ENCODE measurements around the gene CDC27.
A peak's percentile ranks its signal among the peaks of the same experiment; 100 is the strongest.

Gene CDC27

DNA sequence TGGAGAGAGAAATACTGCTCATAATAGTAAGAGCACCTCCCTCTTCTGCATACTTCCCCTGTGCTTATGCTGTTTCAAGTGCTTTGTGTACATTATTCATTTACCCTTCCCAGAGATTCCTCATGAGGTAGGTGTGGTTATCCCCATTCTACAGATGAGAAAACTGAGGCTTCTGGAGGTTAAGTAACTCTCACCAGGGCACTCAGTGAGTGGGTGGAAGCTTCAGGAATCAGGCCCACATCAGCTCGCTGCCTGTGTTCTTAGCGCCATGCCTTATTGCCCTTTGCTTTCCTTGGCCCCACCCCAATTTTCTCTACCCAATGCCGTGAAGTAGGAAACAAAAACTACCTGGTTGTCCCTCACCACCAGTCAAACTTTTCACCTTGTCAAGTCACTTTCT, 46.4 kb upstream of the CDC27 start:
- no peak overlapping the region for H3K9ac ChIP-seq (ENCODE audit: low read length)
- no peak overlapping the region for H2BK5ac ChIP-seq (ENCODE audit: low read depth, low read length, poor library complexity, severe bottlenecking)
- H3K36me3 ChIP-seq (ENCODE audit: control insufficient read depth in 1 of 2, insufficient read depth in 2 of 2, low read depth in 1 of 2, low read length in 2 of 2): no peaks in the 10 kb centered on the region
- H3K27me3 ChIP-seq (ENCODE audit: control insufficient read depth in 1 of 2, insufficient read depth in 1 of 2, low read length in 2 of 2): no peaks in the 10 kb centered on the region
- no peak overlapping the region for H3K4ac ChIP-seq (ENCODE audit: low read depth in 1 of 2, low read length in 2 of 2)
- H3K4me1 ChIP-seq (ENCODE audit: control insufficient read depth, insufficient read depth, low read depth, low read length): peaks cover 30% of the 10 kb centered on the region
- no peak overlapping the region for H3K4me3 ChIP-seq (ENCODE audit: insufficient read depth in 1 of 2, low read depth in 1 of 2, low read length in 2 of 2)
- no peak overlapping the region for H4K91ac ChIP-seq (ENCODE audit: low read length)
- H3K23ac ChIP-seq (ENCODE audit: low read length in 2 of 2): no peak overlapping the region
- DNase-seq: no peak
- H3K79me1 ChIP-seq (replicated peaks; ENCODE audit: low read length, poor library complexity, severe bottlenecking): no peaks in the 10 kb centered on the region
- no peak overlapping the region for H3K18ac ChIP-seq (ENCODE audit: low read depth in 1 of 2, low read length in 2 of 2)
- whole genome bisulfite sequencing: 97% methylated on average over 3 of the region's 3 CpGs
- no peak overlapping the region for H2BK12ac ChIP-seq (ENCODE audit: low read length in 2 of 2)
- no peak overlapping the region for H3K14ac ChIP-seq (ENCODE audit: low read length in 2 of 2)
- H3K9me3 ChIP-seq (ENCODE audit: control insufficient read depth, low read length): peaks cover 6% of the 10 kb centered on the region
- H3K27ac ChIP-seq (ENCODE audit: low read length, poor library complexity, severe bottlenecking): no peak overlapping the region
- H4K8ac ChIP-seq (ENCODE audit: low read length): no peak overlapping the region
- H2BK15ac ChIP-seq (ENCODE audit: low read depth, poor library complexity, severe bottlenecking): no peak overlapping the region
- H2AFZ ChIP-seq (ENCODE audit: low read depth, low read length): no peak overlapping the region
- no peak overlapping the region for H2AK5ac ChIP-seq (ENCODE audit: low read length, severe bottlenecking)
- H2BK120ac ChIP-seq (ENCODE audit: low read depth, low read length): no peak overlapping the region
- no peak overlapping the region for H3K4me2 ChIP-seq (ENCODE audit: low read length, poor library complexity, severe bottlenecking)

DNA sequence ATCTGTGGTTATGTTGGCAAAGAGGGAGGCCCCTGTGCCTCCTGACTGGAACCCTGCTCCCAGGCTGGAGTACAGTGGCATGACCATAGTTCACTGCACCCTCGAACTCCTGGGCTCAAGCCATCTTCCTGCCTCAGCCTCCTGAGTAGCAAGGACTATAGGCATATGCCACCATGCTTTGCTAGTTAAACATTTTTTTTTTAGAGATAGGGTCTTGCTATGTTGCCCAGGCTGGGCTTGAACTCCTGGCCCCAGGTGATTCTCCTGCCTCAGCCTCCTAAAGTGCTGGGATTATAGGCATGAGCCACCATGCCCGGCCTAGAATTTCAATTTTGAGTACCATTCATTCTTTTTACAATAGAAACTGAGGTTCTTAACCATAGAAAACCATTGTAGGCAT, 43.4 kb upstream of the CDC27 start:
- Histone ChIP-seq H3K9me3 (ENCODE audit: control insufficient read depth, low read length) (peaks cover 6% of the 10 kb centered on the region), H3K4me2 (ENCODE audit: low read length, poor library complexity, severe bottlenecking) (no peak overlapping the region), H3K4me3 (ENCODE audit: insufficient read depth in 1 of 2, low read depth in 1 of 2, low read length in 2 of 2) (no peak overlapping the region), H3K4ac (ENCODE audit: low read depth in 1 of 2, low read length in 2 of 2) (no peak overlapping the region), H3K79me1 (replicated peaks; ENCODE audit: low read length, poor library complexity, severe bottlenecking) (no peaks in the 10 kb centered on the region), H3K18ac (ENCODE audit: low read depth in 1 of 2, low read length in 2 of 2) (peak overlapping the region; percentile 67 to 82), H2BK5ac (ENCODE audit: low read depth, low read length, poor library complexity, severe bottlenecking) (no peak overlapping the region), H3K27ac (ENCODE audit: low read length, poor library complexity, severe bottlenecking) (no peak overlapping the region), H2AFZ (ENCODE audit: low read depth, low read length) (no peak overlapping the region), H3K14ac (ENCODE audit: low read length in 2 of 2) (no peak overlapping the region), H2BK12ac (ENCODE audit: low read length in 2 of 2) (peak overlapping the region; percentile 52 to 85), H4K91ac (ENCODE audit: low read length) (peak overlapping the region; percentile 74), H4K8ac (ENCODE audit: low read length) (no peak overlapping the region), H2AK5ac (ENCODE audit: low read length, severe bottlenecking) (peak overlapping the region; percentile 61), H2BK15ac (ENCODE audit: low read depth, poor library complexity, severe bottlenecking) (no peak overlapping the region), H3K4me1 (ENCODE audit: control insufficient read depth, insufficient read depth, low read depth, low read length) (peaks cover 15% of the 10 kb centered on the region), H2BK120ac (ENCODE audit: low read depth, low read length) (peak overlapping the region; percentile 42), H3K27me3 (ENCODE audit: control insufficient read depth in 1 of 2, insufficient read depth in 1 of 2, low read length in 2 of 2) (no peaks in the 10 kb centered on the region), H3K36me3 (ENCODE audit: control insufficient read depth in 1 of 2, insufficient read depth in 2 of 2, low read depth in 1 of 2, low read length in 2 of 2) (no peaks in the 10 kb centered on the region), H3K23ac (ENCODE audit: low read length in 2 of 2) (no peak overlapping the region), H3K9ac (ENCODE audit: low read length) (no peak overlapping the region)
- WGBS: no CpG with 5 or more reads among the region's 2 CpGs
- no peak for DNase-seq

DNA sequence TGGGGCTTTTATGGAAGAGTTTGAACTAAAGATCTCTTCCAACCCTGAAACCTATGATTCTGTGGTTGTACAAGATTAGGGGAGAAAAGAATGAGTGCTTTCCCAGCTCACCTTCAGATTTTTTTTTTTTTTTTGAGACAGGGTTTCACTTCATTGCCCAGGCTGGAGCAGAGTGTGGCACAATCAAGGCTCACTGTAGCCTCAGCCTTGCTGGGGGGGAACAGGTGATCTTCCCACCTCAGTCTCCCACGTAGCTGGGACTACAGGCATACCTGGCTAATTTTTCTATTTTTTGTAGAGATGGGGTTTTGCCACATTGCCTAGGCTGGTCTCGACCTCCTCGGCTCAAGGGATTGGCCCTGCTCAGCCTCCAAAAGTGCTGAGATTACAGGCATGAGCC, 42.8 kb upstream of the CDC27 start:
- H2BK120ac ChIP-seq (ENCODE audit: low read depth, low read length): no peak overlapping the region
- no peak overlapping the region for H3K4me2 ChIP-seq (ENCODE audit: low read length, poor library complexity, severe bottlenecking)
- no peaks in the 10 kb centered on the region for H3K27me3 ChIP-seq (ENCODE audit: control insufficient read depth in 1 of 2, insufficient read depth in 1 of 2, low read length in 2 of 2)
- H3K9ac ChIP-seq (ENCODE audit: low read length): no peak overlapping the region
- no peaks in the 10 kb centered on the region for H3K79me1 ChIP-seq (replicated peaks; ENCODE audit: low read length, poor library complexity, severe bottlenecking)
- peak overlapping the region in 1 of 2 experiments; percentile 12 for H2BK12ac ChIP-seq (ENCODE audit: low read length in 2 of 2)
- peak overlapping the region in 1 of 2 experiments; percentile 1 for H3K18ac ChIP-seq (ENCODE audit: low read depth in 1 of 2, low read length in 2 of 2)
- no peaks in the 10 kb centered on the region for H3K9me3 ChIP-seq (ENCODE audit: control insufficient read depth, low read length)
- H3K4me1 ChIP-seq (ENCODE audit: control insufficient read depth, insufficient read depth, low read depth, low read length): peaks cover 10% of the 10 kb centered on the region
- DNase-seq: no peak
- H3K23ac ChIP-seq (ENCODE audit: low read length in 2 of 2): no peak overlapping the region
- no peak overlapping the region for H3K27ac ChIP-seq (ENCODE audit: low read length, poor library complexity, severe bottlenecking)
- no peak overlapping the region for H3K14ac ChIP-seq (ENCODE audit: low read length in 2 of 2)
- no peak overlapping the region for H2BK15ac ChIP-seq (ENCODE audit: low read depth, poor library complexity, severe bottlenecking)
- WGBS: 85% methylated on average over 3 of the region's 3 CpGs
- H4K91ac ChIP-seq (ENCODE audit: low read length): no peak overlapping the region
- H2BK5ac ChIP-seq (ENCODE audit: low read depth, low read length, poor library complexity, severe bottlenecking): no peak overlapping the region
- H3K36me3 ChIP-seq (ENCODE audit: control insufficient read depth in 1 of 2, insufficient read depth in 2 of 2, low read depth in 1 of 2, low read length in 2 of 2): no peaks in the 10 kb centered on the region
- H2AFZ ChIP-seq (ENCODE audit: low read depth, low read length): no peak overlapping the region
- no peak overlapping the region for H3K4ac ChIP-seq (ENCODE audit: low read depth in 1 of 2, low read length in 2 of 2)
- H2AK5ac ChIP-seq (ENCODE audit: low read length, severe bottlenecking): no peak overlapping the region
- no peak overlapping the region for H4K8ac ChIP-seq (ENCODE audit: low read length)
- H3K4me3 ChIP-seq (ENCODE audit: insufficient read depth in 1 of 2, low read depth in 1 of 2, low read length in 2 of 2): no peak overlapping the region

DNA sequence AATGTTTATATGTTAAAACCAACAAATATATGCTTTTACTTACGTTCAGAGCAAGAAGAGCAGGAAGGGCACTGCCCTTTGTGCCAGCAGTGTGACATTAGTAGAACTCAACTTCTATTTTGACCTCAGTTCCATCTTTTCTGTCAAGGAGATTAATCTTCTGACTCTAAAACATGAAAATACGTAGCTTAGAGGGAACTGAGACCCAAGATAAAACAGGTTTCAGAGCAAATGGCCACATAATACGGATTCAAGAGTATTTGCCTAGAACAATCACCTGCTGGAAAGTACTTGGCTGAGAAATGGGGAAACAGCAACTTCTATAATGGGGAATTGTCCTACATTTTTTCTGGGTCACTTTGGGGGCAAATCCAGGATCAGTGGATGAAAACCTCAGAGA, 42.2 kb upstream of the CDC27 start:
- H3K9me3 ChIP-seq (ENCODE audit: control insufficient read depth, low read length): no peaks in the 10 kb centered on the region
- DNase-seq: no peak
- no peak overlapping the region for H3K27ac ChIP-seq (ENCODE audit: low read length, poor library complexity, severe bottlenecking)
- H3K4me3 ChIP-seq (ENCODE audit: insufficient read depth in 1 of 2, low read depth in 1 of 2, low read length in 2 of 2): no peak overlapping the region
- H3K4ac ChIP-seq (ENCODE audit: low read depth in 1 of 2, low read length in 2 of 2): no peak overlapping the region
- no peak overlapping the region for H3K14ac ChIP-seq (ENCODE audit: low read length in 2 of 2)
- no peak overlapping the region for H3K4me2 ChIP-seq (ENCODE audit: low read length, poor library complexity, severe bottlenecking)
- H3K27me3 ChIP-seq (ENCODE audit: control insufficient read depth in 1 of 2, insufficient read depth in 1 of 2, low read length in 2 of 2): no peaks in the 10 kb centered on the region
- peaks cover 6% of the 10 kb centered on the region for H3K4me1 ChIP-seq (ENCODE audit: control insufficient read depth, insufficient read depth, low read depth, low read length)
- H4K91ac ChIP-seq (ENCODE audit: low read length): no peak overlapping the region
- H4K8ac ChIP-seq (ENCODE audit: low read length): no peak overlapping the region
- no peak overlapping the region for H3K9ac ChIP-seq (ENCODE audit: low read length)
- H2BK12ac ChIP-seq (ENCODE audit: low read length in 2 of 2): no peak overlapping the region
- WGBS: 84% methylated on average over 3 of the region's 3 CpGs
- no peak overlapping the region for H3K18ac ChIP-seq (ENCODE audit: low read depth in 1 of 2, low read length in 2 of 2)
- no peaks in the 10 kb centered on the region for H3K79me1 ChIP-seq (replicated peaks; ENCODE audit: low read length, poor library complexity, severe bottlenecking)
- no peak overlapping the region for H3K23ac ChIP-seq (ENCODE audit: low read length in 2 of 2)
- H2BK15ac ChIP-seq (ENCODE audit: low read depth, poor library complexity, severe bottlenecking): no peak overlapping the region
- H2BK5ac ChIP-seq (ENCODE audit: low read depth, low read length, poor library complexity, severe bottlenecking): no peak overlapping the region
- no peak overlapping the region for H2BK120ac ChIP-seq (ENCODE audit: low read depth, low read length)
- H2AK5ac ChIP-seq (ENCODE audit: low read length, severe bottlenecking): no peak overlapping the region
- no peaks in the 10 kb centered on the region for H3K36me3 ChIP-seq (ENCODE audit: control insufficient read depth in 1 of 2, insufficient read depth in 2 of 2, low read depth in 1 of 2, low read length in 2 of 2)
- no peak overlapping the region for H2AFZ ChIP-seq (ENCODE audit: low read depth, low read length)
